ENCODE data around the gene UBA6. TPM values are rescaled to one million over a fixed set of nuclear protein-coding genes. Genes with fewer than 3 reads are reported as not detected.
A peak's percentile ranks its signal among the peaks of the same experiment; 100 is the strongest.
"Not testable (repeated sequence)": the region's sequence is repeated elsewhere in the genome, so short reads cannot be mapped to it uniquely, and the experiment has no call there.

Gene UBA6
- total RNA-seq, 1 donor from 2014 or later: 342 TPM

- DNase-seq (ENCODE audit: low read depth): no peak
Measured at GRCh38 chr4:67668315-67668714, 32.6 kb downstream of the UBA6 start.

- DNase-seq (ENCODE audit: low read depth): no peak
Measured at GRCh38 chr4:67660418-67660817, 40.5 kb downstream of the UBA6 start.

- DNase-seq (ENCODE audit: low read depth): no peak
Measured at GRCh38 chr4:67659065-67659464, 41.9 kb downstream of the UBA6 start.

- no peak for DNase-seq (ENCODE audit: low read depth)
Measured at GRCh38 chr4:67658302-67658701, 42.7 kb downstream of the UBA6 start.

- DNase-seq (ENCODE audit: low read depth): no peak
Measured at GRCh38 chr4:67651536-67651935, 49.4 kb downstream of the UBA6 start.

- DNase-seq (ENCODE audit: low read depth): no peak
Measured at GRCh38 chr4:67638136-67638535, 62.8 kb downstream of the UBA6 start.

- DNase-seq (ENCODE audit: low read depth): not testable (repeated sequence)
Measured at GRCh38 chr4:67636978-67637377, 64.0 kb downstream of the UBA6 start.

GRCh38 chr4:67635331-67635730, 65.6 kb downstream of the UBA6 start:
- DNase-seq (ENCODE audit: low read depth): no peak

GRCh38 chr4:67634741-67635140, 66.2 kb downstream of the UBA6 start:
- peak; percentile 19 for DNase-seq (ENCODE audit: low read depth)

- no peak for DNase-seq (ENCODE audit: low read depth)
Measured at GRCh38 chr4:67632492-67632891, 68.5 kb downstream of the UBA6 start.

- DNase-seq (ENCODE audit: low read depth): no peak
Measured at GRCh38 chr4:67624939-67625338, 76.0 kb downstream of the UBA6 start.

GRCh38 chr4:67616478-67616877, 84.5 kb downstream of the UBA6 start:
- no peak for DNase-seq (ENCODE audit: low read depth)

- DNase-seq (ENCODE audit: low read depth): no peak
Measured at GRCh38 chr4:67615119-67615518, 85.8 kb downstream of the UBA6 start.

GRCh38 chr4:67614186-67614585, 86.8 kb downstream of the UBA6 start:
- no peak for DNase-seq (ENCODE audit: low read depth)

- DNase-seq (ENCODE audit: low read depth): no peak
Measured at GRCh38 chr4:67608027-67608426, 92.9 kb downstream of the UBA6 start.

GRCh38 chr4:67604749-67605148, 96.2 kb downstream of the UBA6 start:
- no peak for DNase-seq (ENCODE audit: low read depth)

- no peak for DNase-seq (ENCODE audit: low read depth)
Measured at GRCh38 chr4:67604029-67604381, 97.0 kb downstream of the UBA6 start.

- peak; percentile 12 for DNase-seq (ENCODE audit: low read depth)
Measured at GRCh38 chr4:67603310-67604028, 97.5 kb downstream of the UBA6 start.

- no peak for DNase-seq (ENCODE audit: low read depth)
Measured at GRCh38 chr4:67593741-67594175, 107.2 kb downstream of the UBA6 start.

GRCh38 chr4:67587156-67587555, 113.8 kb downstream of the UBA6 start:
- DNase-seq (ENCODE audit: low read depth): peak; percentile 53

GRCh38 chr4:67584496-67584895, 116.5 kb downstream of the UBA6 start:
- DNase-seq (ENCODE audit: low read depth): no peak

- DNase-seq (ENCODE audit: low read depth): no peak
Measured at GRCh38 chr4:67581913-67582312, 119.0 kb downstream of the UBA6 start.

GRCh38 chr4:67581208-67581857, 119.6 kb downstream of the UBA6 start:
- DNase-seq (ENCODE audit: low read depth): no peak

GRCh38 chr4:67580577-67580976, 120.4 kb downstream of the UBA6 start:
- no peak for DNase-seq (ENCODE audit: low read depth)

Measured in renal cortical epithelial cell (primary cell).